Measurements from ENCODE around the gene CXCL12.

Gene CXCL12

GRCh38 chr10:44334091-44334490, 50.8 kb downstream of the CXCL12 start:
- DNase-seq (ENCODE audit: low spot score) = no peak

DNA sequence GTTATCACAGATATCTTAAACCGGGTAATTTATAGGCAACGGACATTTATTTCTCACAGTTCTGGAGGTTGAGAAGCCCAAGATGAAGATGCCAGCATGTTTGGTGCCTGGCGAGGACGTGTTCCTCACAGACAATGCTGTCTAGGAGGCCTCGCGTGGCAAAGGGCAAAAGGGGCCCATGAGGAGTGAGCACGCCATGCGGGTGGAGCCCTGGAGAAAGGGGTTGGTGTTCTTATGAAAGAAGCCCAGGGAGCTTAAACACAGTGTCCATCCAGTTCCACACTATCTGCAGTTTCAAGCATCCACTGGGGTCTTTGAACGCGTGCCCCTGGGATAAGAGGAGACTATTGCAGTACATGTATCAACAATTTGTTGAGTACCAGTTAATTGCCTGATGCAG, 51.4 kb downstream of the CXCL12 start:
- no peak for DNase-seq (ENCODE audit: low spot score)

GRCh38 chr10:44332465-44332864, 52.4 kb downstream of the CXCL12 start:
- DNase-seq (ENCODE audit: low spot score) = no peak

GRCh38 chr10:44330431-44330830, 54.5 kb downstream of the CXCL12 start:
- DNase-seq (ENCODE audit: low spot score) = no peak

- no peak for DNase-seq (ENCODE audit: low spot score)
These were observed 57.4 kb downstream of the CXCL12 start for GRCh38 chr10:44327461-44327860.

Measured in AG20443 (cell line).